ENCODE results near the gene PARD6B. TPM values are rescaled to one million over a fixed set of nuclear protein-coding genes. Genes with fewer than 3 reads are reported as not detected.
"Not testable (repeated sequence)": the region's sequence is repeated elsewhere in the genome, so short reads cannot be mapped to it uniquely, and the experiment has no call there.

PARD6B gene
- total and polyA plus RNA-seq, 2 donors (not counting 1 experiment from before 2014, with no cell fraction given) = 0.91 to 6.0 TPM

DNA sequence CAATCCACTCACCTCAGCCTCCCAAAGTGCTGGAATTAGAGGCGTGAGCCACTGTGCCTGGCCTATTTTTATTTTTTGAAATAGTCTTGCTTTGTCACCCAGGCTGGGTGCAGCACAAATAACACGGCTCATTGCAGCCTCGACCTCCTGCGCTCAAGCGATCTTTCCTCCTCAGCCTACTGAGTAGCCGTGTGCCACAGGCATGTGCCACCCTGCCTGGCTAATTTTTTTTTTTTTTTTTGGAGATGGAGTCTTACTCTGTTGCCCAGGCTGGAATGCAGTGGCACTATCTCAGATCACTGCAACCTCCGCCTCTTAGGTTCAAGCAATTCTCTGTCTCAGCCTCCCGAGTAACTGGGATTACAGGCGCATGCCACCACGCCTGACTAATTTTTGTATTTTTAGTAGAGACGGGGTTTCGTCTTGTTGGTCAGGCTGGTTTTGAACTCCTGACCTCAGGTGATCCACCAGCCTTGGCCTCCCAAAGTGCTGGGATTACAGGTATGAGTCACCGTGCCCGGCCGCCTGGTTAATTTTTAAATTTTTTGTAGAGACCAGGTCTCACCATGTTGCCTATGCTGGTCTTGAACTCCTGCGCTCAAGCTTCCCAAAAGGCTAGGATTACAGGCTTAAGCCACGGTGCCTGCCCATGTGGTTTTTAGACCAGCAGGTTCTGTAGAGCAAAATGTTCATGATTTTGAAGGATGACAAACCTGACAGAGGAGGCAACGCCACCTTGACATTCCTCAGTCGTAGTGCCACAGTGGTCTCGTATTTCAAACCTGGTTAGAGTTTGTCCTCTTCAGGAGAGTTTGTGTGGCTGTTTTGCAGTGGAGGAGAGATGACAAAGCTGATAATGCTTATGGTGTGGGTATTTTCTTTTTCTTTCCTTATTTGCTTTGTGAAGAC is 32.4 kb downstream of the PARD6B start:
- H3K27me3 ChIP-seq (replicated peaks in 1 of 4; ENCODE audit: control extremely low read depth in 1 of 4, control insufficient read depth in 3 of 4, insufficient read depth in 4 of 4, low read length in 3 of 4); ATAC-seq (ENCODE audit: low read depth); POLR2A ChIA-PET; intact Hi-C loops (cut with micrococcal nuclease); H3K9me3 Mint-ChIP-seq (ENCODE audit: insufficient read depth); H3K4me3 Mint-ChIP-seq; H3K4me1 ChIP-seq (ENCODE audit: control insufficient read depth in 2 of 2, insufficient read depth in 2 of 2, low read length in 2 of 2); H3K36me3 ChIP-seq (replicated peaks in 1 of 2; ENCODE audit: control extremely low read depth in 1 of 2, control insufficient read depth in 1 of 2, extremely low read depth in 1 of 2, insufficient read depth in 2 of 2, low read length in 1 of 2); H3K9ac ChIP-seq (ENCODE audit: low read length); DNase-seq; H3K27ac ChIP-seq (ENCODE audit: low read length in 2 of 2); H3K79me2 ChIP-seq (ENCODE audit: control insufficient read depth, insufficient read depth, low read length); H3K4me2 ChIP-seq (replicated peaks; ENCODE audit: low read depth, low read length, poor library complexity, severe bottlenecking); H3K4me3 ChIP-seq (ENCODE audit: control extremely low read depth in 1 of 5, extremely low read depth in 1 of 5, insufficient read depth in 1 of 5, low read depth in 2 of 5, low read length in 4 of 5); H3K4me1 Mint-ChIP-seq; H4K20me1 ChIP-seq (ENCODE audit: control insufficient read depth, insufficient read depth, low read length, poor library complexity, severe bottlenecking); H2AFZ ChIP-seq (ENCODE audit: insufficient read depth, low read depth, low read length, poor library complexity, severe bottlenecking); CTCF ChIA-PET; H3K9me3 ChIP-seq (ENCODE audit: control extremely low read depth in 1 of 3, control insufficient read depth in 2 of 3, insufficient read depth in 1 of 3, low read length in 2 of 3); H3K27ac Mint-ChIP-seq: not testable (repeated sequence)
- peaks cover 11% of the 10 kb centered on the region for H3K27me3 Mint-ChIP-seq
- 89% methylated on average over 14 of the region's 20 CpGs for WGBS (ENCODE audit: insufficient coverage)

DNA sequence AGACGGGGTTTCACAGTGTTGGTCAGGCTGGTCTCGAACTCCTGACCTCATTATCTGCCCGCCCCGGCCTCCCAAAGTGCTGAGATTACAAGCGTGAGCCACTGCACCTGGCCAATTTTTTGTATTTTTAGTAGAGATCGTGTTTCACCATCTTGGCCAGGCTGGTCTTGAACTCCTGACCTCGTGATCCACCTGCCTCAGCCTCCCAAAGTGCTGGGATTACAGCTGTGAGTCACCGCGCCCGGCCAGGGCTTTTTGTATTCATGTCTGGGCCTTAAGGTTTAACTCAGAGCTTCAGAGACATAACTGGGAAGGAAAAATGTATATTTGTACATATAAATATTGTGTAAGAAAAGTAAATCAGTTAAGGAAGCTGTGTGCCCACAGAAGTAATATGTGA is 33.9 kb downstream of the PARD6B start:
- WGBS (ENCODE audit: insufficient coverage) = 80% methylated on average over 6 of the region's 10 CpGs
- H3K4me3 Mint-ChIP-seq; H3K9me3 ChIP-seq (ENCODE audit: control extremely low read depth in 1 of 3, control insufficient read depth in 2 of 3, insufficient read depth in 1 of 3, low read length in 2 of 3); H3K4me2 ChIP-seq (replicated peaks; ENCODE audit: low read depth, low read length, poor library complexity, severe bottlenecking); H3K4me1 ChIP-seq (ENCODE audit: control insufficient read depth in 2 of 2, insufficient read depth in 2 of 2, low read length in 2 of 2); DNase-seq; H3K27me3 ChIP-seq (replicated peaks in 1 of 4; ENCODE audit: control extremely low read depth in 1 of 4, control insufficient read depth in 3 of 4, insufficient read depth in 4 of 4, low read length in 3 of 4); H3K9ac ChIP-seq (ENCODE audit: low read length); H3K27ac Mint-ChIP-seq; H4K20me1 ChIP-seq (ENCODE audit: control insufficient read depth, insufficient read depth, low read length, poor library complexity, severe bottlenecking); intact Hi-C loops (cut with micrococcal nuclease); H3K36me3 ChIP-seq (replicated peaks in 1 of 2; ENCODE audit: control extremely low read depth in 1 of 2, control insufficient read depth in 1 of 2, extremely low read depth in 1 of 2, insufficient read depth in 2 of 2, low read length in 1 of 2); H3K4me1 Mint-ChIP-seq; H3K9me3 Mint-ChIP-seq (ENCODE audit: insufficient read depth); H3K4me3 ChIP-seq (ENCODE audit: control extremely low read depth in 1 of 5, extremely low read depth in 1 of 5, insufficient read depth in 1 of 5, low read depth in 2 of 5, low read length in 4 of 5); CTCF ChIA-PET; H3K27ac ChIP-seq (ENCODE audit: low read length in 2 of 2); POLR2A ChIA-PET; H3K79me2 ChIP-seq (ENCODE audit: control insufficient read depth, insufficient read depth, low read length); H2AFZ ChIP-seq (ENCODE audit: insufficient read depth, low read depth, low read length, poor library complexity, severe bottlenecking); ATAC-seq (ENCODE audit: low read depth): not testable (repeated sequence)
- peaks cover 11% of the 10 kb centered on the region for H3K27me3 Mint-ChIP-seq
